ENCODE data around the gene BRD8. TPM values are rescaled to one million over a fixed set of nuclear protein-coding genes. Genes with fewer than 3 reads are reported as not detected.

Gene BRD8
- total RNA-seq, 1 experiment from 2014 or later: 92.1 TPM

DNA sequence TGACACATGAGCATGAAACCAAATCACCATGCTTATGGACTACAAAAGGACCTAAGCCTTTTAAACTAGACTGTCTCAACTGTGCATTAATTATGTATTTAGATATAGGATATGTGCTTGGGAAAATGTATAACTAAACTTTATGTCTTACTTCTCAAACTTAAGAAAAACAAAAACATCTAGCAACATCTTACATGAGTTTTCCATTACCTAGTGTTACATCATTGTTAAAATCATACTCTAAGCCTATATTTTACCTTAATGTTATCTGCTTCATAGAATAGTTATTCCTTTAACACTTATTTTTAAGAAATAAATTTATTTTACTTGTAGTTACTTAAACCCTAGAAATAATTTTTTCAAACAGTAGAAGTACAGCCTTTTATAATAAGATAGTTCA, 63.2 kb downstream of the BRD8 start:
- ChIA-PET POLR2A (no interaction called here), CTCF (no interaction called here)
- no peak overlapping the region for H3K27ac ChIP-seq (ENCODE audit: low read length)
- DNase-seq (ENCODE audit: low read depth, low spot score): no peak
- H3K36me3 ChIP-seq (ENCODE audit: control insufficient read depth, insufficient read depth, low read length): no peaks in the 10 kb centered on the region
- intact Hi-C loops (cut with micrococcal nuclease; ENCODE audit: unreplicated experiment) (no loop called here), in situ Hi-C loops (cut with HindIII; ENCODE audit: low pct_unique_long_range_greater_than_20kb, low sequenced_read_pairs) (no loop called here)
- no peaks in the 10 kb centered on the region for H3K9me3 ChIP-seq (ENCODE audit: control insufficient read depth, insufficient read depth, low read depth, low read length)
- BruUV-seq (replicated peaks): no TSS peak
- H3K4me1 ChIP-seq (ENCODE audit: control insufficient read depth, insufficient read depth, low read length): peaks cover 3% of the 10 kb centered on the region; the same call in 1 of the 2 replicates
- H3K27me3 ChIP-seq (ENCODE audit: control insufficient read depth, insufficient read depth, low read length): no peaks in the 10 kb centered on the region
- TF ChIP-seq, protein P1, sequence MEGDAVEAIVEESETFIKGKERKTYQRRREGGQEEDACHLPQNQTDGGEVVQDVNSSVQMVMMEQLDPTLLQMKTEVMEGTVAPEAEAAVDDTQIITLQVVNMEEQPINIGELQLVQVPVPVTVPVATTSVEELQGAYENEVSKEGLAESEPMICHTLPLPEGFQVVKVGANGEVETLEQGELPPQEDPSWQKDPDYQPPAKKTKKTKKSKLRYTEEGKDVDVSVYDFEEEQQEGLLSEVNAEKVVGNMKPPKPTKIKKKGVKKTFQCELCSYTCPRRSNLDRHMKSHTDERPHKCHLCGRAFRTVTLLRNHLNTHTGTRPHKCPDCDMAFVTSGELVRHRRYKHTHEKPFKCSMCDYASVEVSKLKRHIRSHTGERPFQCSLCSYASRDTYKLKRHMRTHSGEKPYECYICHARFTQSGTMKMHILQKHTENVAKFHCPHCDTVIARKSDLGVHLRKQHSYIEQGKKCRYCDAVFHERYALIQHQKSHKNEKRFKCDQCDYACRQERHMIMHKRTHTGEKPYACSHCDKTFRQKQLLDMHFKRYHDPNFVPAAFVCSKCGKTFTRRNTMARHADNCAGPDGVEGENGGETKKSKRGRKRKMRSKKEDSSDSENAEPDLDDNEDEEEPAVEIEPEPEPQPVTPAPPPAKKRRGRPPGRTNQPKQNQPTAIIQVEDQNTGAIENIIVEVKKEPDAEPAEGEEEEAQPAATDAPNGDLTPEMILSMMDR (IDR thresholded peaks at IDR 0.05): no peak
- H3K4me3 ChIP-seq (ENCODE audit: low read depth in 2 of 2, low read length in 2 of 2): no peak overlapping the region
- ATAC-seq: no peak

DNA sequence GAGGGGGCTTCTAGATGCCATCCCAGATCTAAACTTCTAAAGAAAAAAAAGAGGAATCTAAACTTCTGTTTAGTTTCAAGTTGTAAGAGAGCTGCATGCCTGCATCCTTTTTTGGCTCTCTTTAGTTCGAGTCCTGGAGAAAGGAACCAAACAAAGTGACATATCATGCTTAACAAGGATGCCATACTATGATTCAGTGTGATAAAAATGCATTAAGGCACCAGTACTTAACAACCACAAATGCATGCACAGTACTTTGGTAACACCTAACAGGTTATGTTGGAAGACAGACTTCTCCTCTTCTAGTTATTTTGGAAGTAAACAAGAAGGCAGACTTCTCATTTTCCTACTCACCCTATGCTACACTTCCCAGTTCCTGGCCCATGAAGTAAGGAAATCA, 66.5 kb downstream of the BRD8 start:
- TF ChIP-seq, protein P2, sequence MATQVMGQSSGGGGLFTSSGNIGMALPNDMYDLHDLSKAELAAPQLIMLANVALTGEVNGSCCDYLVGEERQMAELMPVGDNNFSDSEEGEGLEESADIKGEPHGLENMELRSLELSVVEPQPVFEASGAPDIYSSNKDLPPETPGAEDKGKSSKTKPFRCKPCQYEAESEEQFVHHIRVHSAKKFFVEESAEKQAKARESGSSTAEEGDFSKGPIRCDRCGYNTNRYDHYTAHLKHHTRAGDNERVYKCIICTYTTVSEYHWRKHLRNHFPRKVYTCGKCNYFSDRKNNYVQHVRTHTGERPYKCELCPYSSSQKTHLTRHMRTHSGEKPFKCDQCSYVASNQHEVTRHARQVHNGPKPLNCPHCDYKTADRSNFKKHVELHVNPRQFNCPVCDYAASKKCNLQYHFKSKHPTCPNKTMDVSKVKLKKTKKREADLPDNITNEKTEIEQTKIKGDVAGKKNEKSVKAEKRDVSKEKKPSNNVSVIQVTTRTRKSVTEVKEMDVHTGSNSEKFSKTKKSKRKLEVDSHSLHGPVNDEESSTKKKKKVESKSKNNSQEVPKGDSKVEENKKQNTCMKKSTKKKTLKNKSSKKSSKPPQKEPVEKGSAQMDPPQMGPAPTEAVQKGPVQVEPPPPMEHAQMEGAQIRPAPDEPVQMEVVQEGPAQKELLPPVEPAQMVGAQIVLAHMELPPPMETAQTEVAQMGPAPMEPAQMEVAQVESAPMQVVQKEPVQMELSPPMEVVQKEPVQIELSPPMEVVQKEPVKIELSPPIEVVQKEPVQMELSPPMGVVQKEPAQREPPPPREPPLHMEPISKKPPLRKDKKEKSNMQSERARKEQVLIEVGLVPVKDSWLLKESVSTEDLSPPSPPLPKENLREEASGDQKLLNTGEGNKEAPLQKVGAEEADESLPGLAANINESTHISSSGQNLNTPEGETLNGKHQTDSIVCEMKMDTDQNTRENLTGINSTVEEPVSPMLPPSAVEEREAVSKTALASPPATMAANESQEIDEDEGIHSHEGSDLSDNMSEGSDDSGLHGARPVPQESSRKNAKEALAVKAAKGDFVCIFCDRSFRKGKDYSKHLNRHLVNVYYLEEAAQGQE (IDR thresholded peaks at IDR 0.05; ENCODE audit: insufficient read depth in 1 of 2, low read depth in 2 of 2, low read length in 1 of 2): no peak
- TF ChIP-seq TCF7L2 (IDR thresholded peaks at IDR 0.05; ENCODE audit: low read depth, low read length) (no peak), SIN3A (IDR thresholded peaks at IDR 0.05; ENCODE audit: borderline replicate concordance, insufficient read depth, low read depth, low read length) (no peak), POLR2AphosphoS5 (IDR thresholded peaks at IDR 0.05; ENCODE audit: low read depth, low read length) (no peak)
- TF ChIP-seq, protein P1 (IDR thresholded peaks at IDR 0.05): no peak
- ATAC-seq (peak; percentile 62), DNase-seq (ENCODE audit: low read depth, low spot score) (no peak)
- in situ Hi-C loops (cut with HindIII; ENCODE audit: low pct_unique_long_range_greater_than_20kb, low sequenced_read_pairs) (no loop called here), intact Hi-C loops (cut with micrococcal nuclease; ENCODE audit: unreplicated experiment) (no loop called here)
- Histone ChIP-seq H3K4me1 (ENCODE audit: control insufficient read depth, insufficient read depth, low read length) (peaks cover 3% of the 10 kb centered on the region; the same call in 1 of the 2 replicates), H3K4me3 (ENCODE audit: low read depth in 2 of 2, low read length in 2 of 2) (no peak overlapping the region), H3K9me3 (ENCODE audit: control insufficient read depth, insufficient read depth, low read depth, low read length) (no peaks in the 10 kb centered on the region), H3K36me3 (ENCODE audit: control insufficient read depth, insufficient read depth, low read length) (no peaks in the 10 kb centered on the region), H3K27ac (ENCODE audit: low read length) (no peak overlapping the region), H3K27me3 (ENCODE audit: control insufficient read depth, insufficient read depth, low read length) (no peaks in the 10 kb centered on the region)
- ChIA-PET POLR2A (no interaction called here), CTCF (no interaction called here)
- BruUV-seq (replicated peaks): no TSS peak

DNA sequence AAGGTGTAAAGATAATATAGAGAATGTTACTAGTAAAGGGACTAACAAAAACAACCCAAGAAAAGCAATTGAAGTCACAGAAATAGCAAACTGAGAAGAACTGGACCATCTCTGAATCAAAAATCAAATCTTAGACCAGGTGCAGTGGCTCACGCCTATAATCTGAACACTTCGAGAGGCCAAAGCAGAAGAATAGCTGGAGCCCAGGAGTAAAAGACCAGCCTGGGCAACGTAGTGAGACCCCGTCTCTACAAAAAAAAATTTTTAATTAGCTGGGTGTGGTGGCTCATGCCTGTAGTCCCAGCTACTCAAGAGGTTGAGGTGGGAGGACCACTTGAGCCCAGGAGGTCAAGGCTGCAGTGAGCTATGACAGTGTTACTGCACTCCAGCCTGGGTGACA, 67.2 kb downstream of the BRD8 start:
- H3K4me3 ChIP-seq (ENCODE audit: low read depth in 2 of 2, low read length in 2 of 2): no peak overlapping the region
- H3K27ac ChIP-seq (ENCODE audit: low read length): no peak overlapping the region
- in situ Hi-C loops (cut with HindIII; ENCODE audit: low pct_unique_long_range_greater_than_20kb, low sequenced_read_pairs) (no loop called here), intact Hi-C loops (cut with micrococcal nuclease; ENCODE audit: unreplicated experiment) (no loop called here)
- H3K9me3 ChIP-seq (ENCODE audit: control insufficient read depth, insufficient read depth, low read depth, low read length): no peaks in the 10 kb centered on the region
- H3K36me3 ChIP-seq (ENCODE audit: control insufficient read depth, insufficient read depth, low read length): no peaks in the 10 kb centered on the region
- CTCF ChIA-PET: no interaction called here
- TF ChIP-seq TCF7L2 (IDR thresholded peaks at IDR 0.05; ENCODE audit: low read depth, low read length) (no peak), SIN3A (IDR thresholded peaks at IDR 0.05; ENCODE audit: borderline replicate concordance, insufficient read depth, low read depth, low read length) (no peak), POLR2AphosphoS5 (IDR thresholded peaks at IDR 0.05; ENCODE audit: low read depth, low read length) (no peak)
- TF ChIP-seq, protein P1 (IDR thresholded peaks at IDR 0.05): no peak
- TF ChIP-seq, protein P2 (IDR thresholded peaks at IDR 0.05; ENCODE audit: insufficient read depth in 1 of 2, low read depth in 2 of 2, low read length in 1 of 2): no peak
- ATAC-seq (no peak), DNase-seq (ENCODE audit: low read depth, low spot score) (no peak)
- POLR2A ChIA-PET: no interaction called here
- peaks cover 3% of the 10 kb centered on the region; the same call in 1 of the 2 replicates for H3K4me1 ChIP-seq (ENCODE audit: control insufficient read depth, insufficient read depth, low read length)
- no peaks in the 10 kb centered on the region for H3K27me3 ChIP-seq (ENCODE audit: control insufficient read depth, insufficient read depth, low read length)
- no TSS peak for BruUV-seq (replicated peaks)

Data from Panc1 (cell line).